ENCODE data around the gene SCMH1.
A peak's percentile ranks its signal among the peaks of the same experiment; 100 is the strongest.
"Not testable (repeated sequence)": the region's sequence is repeated elsewhere in the genome, so short reads cannot be mapped to it uniquely, and the experiment has no call there.

The SCMH1 gene

DNA sequence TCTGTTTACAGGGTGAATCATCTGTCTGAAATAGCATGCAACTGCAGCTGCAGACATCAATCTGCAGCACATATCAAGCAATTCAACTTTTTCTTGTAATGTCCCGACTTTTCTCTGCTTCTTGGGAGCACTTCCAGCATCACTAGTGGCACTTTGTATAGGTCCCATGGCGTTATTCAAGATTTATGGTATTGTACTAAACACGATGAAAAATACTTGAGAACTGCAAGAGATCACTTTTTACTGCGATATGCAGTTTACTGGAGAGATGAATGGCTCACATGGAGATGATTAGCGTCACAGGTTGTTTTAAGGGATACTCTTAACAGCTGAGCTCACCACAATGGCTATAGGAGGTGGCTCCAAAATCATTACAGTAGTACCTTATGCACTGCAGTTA, 7.2 kb upstream of the SCMH1 start:
- DNase-seq (ENCODE audit: low spot score) = no peak

DNA sequence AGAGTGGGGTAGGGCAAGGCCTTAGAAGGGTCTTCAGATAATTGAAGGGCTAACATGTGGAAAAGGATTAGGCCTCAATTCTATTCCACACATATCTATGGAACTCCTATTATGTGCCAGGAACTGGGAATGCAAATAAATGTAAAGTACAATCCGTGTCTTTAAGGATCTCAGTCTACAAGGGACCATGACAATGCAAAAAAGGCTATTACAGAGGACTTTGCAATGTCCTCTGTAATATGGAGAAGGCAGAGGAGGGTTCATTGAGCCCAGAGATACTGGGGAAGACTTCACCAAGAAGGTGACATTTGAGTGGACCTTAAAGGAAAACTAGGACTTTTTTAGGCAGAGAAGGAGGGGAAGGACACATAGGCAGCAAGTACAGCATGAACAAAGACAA, 4.5 kb upstream of the SCMH1 start:
- DNase-seq (ENCODE audit: low spot score) = no peak

DNA sequence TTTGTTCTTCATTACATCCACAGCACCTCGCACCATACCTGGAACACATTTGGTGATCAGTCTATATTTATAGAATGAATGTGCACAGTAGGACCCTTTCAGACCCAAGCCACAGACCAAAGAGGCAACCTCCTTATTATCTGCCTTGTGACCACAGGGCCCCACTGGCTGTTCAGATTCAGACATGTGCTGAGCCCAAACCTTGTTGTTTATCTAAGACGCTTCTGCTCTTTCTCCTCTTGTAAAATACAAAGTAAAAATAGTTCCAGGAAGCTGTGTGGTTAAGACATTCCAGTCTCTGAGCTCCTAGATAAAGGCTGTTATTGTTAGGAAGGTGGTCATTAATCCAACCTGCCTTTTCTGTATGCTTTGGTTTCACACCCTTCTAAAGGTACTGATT, 3.6 kb upstream of the SCMH1 start:
- DNase-seq (ENCODE audit: low spot score) = no peak

DNA sequence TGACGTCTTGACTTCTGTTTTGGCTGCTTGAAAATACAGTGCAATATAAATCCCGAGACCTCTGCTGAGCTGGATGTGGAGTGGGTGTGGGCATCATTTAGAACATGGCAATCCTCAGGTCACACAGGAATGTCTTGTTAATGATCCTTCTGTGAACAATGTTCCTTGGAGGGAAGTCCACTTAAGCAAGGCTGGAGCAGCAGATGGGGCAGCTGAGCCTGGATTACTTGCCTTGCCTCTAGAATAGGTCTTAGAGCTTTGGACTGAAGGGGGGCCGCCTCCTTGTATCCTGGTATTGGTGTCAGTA, 926 bp upstream of the SCMH1 start:
- no peak for DNase-seq (ENCODE audit: low spot score)

DNA sequence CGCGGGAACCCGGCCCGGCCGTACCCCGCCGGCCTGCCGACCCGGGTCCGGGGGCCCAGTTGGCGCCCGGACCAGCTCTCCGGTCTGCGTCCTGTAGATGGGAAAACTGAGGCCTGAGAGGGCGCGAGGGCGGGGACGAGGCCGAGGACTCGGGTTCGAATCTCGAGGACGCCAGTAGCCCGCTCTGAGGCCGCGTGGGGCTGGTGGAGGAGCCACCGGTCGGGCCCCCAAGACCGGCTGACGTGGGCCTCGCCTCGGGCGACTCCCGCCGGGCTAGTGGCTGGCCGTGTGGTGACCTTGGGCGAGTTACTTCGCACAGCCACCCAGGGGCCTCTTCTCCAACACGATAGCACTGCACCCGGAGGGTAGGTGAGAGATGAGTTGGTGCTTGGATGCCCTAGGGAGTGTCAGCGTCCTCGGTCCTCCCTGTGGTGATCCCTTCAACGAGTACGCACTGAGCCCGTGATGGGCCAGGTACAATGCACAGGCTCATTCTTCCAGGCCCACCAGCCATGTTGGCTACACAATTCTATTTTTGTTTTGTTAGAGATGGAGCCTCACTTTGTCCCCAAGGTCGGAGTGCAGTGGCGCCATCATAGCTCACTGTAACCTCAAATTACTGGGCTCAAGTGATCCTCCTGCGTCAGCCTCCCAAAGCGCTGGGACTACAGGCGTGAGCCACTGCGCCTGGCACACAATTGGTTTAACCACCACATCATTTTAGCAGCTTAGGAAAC, 404 bp upstream of the SCMH1 start:
- no peak for DNase-seq (ENCODE audit: low spot score)

DNA sequence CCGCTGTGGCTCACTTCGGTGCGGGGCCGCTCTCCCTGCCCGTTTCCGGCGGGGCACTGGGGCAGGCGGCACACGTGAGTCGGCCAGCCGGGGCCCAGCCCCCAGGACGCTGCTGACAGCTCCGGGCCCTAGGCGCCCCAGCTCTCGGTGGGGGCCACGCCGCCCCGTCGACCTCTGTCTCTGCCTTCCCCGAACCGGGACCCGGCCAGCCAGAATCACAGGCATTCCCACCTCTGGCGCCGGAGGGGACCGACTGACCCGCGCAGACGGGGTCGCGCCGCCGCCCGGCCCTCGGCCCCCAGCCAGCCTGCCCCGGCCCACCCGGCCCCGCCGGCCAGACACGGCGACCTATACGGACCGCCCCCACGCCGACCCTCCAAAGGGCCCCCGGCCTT, 755 bp downstream of the SCMH1 start:
- DNase-seq (ENCODE audit: low spot score) = peak; percentile 66

DNA sequence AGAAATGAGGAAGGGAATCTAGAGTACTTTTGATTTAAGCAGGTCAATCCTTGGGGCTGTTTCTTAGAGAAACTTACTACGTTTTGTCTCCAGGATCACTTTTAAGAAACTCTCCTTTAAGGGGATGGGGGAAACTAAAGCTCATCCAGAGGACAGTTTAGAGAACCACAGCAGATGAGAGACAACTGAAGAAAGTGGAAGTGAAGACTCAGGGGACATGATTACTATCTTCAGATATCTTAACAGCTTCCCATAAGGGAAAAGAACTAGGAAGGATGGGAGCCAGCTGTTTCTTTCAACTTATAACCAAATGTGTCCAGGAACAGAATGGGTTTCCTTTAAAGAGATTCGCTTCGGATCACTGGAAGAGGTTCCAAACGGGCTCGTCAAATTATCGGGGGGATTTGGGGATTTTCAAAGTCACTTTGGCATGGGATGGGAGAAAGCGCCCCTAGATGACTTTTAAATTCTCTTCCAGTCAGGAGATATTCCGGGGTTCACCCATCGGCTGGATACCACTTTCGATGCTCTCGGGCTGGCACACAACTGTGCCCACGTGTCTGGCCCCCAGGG, 1.2 kb downstream of the SCMH1 start:
- DNase-seq (ENCODE audit: low spot score) = no peak

DNA sequence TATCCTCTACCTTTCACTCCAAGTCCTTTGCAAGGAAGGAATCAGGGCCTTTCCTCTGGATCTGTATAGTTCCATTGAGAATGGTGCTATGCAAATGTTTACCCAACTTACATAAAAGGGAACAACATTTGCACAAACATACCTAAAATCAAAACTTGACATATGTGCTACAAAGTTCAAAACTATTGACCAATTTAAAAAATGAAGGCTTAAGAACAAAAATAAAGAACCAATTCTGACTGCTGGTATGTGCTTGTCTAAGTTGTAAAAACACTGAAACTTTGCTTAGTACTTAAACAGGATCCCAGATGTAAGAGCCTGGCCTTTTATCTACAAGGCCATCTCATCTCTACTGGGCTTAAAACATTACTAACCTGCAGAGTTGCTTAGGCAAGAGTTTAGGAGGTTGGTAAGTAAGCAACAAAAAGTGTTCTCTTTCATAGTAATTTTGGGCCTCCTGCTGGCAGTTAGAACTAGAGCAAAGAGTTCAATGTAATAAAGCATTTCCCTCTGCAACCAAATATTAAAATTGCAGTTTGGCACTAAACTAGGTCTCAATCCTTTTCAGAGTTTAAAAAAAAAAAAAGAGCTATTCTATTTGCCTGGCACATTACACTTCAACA, 2.0 kb downstream of the SCMH1 start:
- peak; percentile 32 for DNase-seq (ENCODE audit: low spot score)

DNA sequence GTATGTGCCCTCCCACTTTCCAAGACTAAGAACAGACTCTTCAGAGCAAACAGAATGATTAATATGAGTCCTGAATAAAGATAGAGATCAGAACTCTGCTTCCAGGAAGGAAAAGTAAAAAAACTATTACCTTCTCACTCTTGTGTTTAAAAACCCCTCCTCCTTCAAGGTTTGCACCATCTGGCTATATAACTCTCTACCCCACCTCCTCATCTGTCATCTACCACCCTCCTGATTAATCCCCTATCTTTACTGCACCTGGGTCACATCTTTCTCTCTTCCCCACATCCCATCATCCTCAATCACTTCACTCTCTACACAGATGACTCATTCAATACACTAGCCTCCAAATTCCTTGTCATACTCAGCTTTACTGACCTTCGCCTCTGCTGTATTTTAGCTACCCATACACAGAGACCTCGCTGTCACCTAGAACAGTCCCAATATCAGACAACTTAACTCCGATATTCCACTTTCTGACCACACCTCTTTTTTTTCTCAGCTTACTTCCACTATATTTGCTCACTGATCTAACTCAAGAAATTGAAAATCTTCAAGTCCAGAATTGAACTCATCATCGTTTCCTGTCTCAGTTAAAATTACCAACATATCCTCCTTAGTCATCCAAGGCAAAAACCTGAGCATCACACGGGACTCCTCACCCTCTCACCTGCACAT, 3.7 kb downstream of the SCMH1 start:
- peak; percentile 61 for DNase-seq (ENCODE audit: low spot score)

DNA sequence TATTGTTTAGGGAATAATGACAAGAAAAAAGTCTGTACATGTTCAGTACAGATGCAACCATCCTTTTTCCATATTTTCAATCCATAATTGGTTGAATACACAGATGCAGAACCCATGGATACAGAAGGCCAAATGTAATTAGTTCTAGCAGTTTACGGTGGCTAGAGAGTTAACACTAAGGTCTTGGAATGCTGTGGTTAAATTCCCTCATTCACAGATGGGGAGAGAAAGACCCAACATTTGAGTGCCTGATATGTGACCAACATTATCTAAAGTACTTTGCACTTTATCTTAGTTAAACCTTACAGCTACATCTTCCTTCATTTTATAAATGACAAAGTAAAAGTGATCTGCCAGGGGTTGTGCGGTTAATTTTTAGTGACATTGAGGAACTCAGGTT, 5.3 kb downstream of the SCMH1 start:
- DNase-seq (ENCODE audit: low spot score) = no peak

DNA sequence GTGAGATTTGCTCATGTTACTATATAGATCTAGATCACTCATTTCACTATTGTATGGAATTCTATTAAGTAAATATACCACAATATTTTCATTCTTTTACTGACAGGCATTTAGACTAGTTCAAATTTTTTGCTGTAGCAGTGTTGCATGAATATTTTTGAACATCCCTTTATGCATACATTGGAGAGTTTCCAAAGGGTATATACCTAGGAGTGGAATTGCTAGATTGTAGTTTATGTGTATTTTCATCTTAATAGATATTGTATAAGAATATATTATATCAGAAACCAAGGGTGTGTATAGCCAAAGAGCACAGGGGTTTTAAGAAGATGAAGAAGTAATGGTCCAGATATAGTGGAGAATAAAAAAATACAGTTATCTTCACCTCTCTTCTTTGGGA, 6.2 kb downstream of the SCMH1 start:
- DNase-seq (ENCODE audit: low spot score) = no peak

DNA sequence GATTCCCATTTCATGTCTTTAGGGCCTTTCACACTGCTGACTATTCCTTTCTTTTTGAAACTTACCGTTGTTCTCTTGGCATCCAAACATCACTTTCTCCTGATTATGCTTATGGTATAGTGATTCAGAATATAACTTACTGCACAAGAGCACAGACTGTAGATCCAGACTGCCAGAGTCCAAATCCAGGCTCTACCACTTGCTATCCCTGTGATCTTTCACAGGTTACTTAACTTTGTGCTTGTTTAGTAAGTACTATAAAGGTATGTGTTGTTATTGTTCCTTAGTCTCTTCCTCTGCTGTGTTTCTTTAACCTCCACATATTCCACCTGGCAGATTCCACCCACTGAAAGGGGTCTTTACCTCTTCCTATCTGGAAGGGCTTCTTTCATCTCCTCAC, 8.4 kb downstream of the SCMH1 start:
- DNase-seq (ENCODE audit: low spot score) = no peak

DNA sequence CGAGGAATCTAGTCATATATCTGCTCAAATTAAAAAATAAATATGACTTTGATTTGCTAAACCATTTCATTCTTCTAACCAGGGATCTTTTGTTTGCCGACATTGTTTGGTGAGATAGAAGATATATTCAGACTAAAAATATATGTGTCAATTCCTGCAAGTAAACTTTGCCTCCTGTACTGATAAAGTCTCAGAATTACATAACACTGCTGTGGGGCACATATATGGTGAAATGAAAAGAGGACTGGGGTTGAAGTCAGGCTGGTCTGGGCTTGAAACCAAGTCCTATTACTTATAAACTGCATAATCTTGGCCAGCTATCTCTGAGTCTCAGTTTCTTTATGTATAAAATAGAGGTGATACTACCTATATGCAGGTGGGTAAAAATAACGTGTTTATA, 9.8 kb downstream of the SCMH1 start:
- no peak for DNase-seq (ENCODE audit: low spot score)

DNA sequence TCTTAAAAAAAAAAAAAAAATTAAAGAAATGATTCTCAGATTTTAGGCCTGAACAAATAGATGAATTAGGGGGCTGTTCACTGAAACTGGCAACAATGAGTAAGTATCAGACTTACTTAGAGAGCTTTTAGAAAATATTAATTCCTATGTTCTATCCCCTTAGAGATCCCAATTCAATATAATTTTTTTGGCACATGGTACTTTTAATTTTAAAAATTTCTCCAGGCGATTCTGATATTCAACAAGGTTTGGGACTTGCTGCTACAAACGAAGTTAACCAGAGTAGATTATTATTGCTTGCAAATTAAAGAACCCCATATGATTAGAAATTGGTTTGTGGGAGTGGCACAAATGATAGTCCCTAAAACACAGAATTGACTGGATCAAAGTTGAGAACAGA, 11.4 kb downstream of the SCMH1 start:
- no peak for DNase-seq (ENCODE audit: low spot score)

DNA sequence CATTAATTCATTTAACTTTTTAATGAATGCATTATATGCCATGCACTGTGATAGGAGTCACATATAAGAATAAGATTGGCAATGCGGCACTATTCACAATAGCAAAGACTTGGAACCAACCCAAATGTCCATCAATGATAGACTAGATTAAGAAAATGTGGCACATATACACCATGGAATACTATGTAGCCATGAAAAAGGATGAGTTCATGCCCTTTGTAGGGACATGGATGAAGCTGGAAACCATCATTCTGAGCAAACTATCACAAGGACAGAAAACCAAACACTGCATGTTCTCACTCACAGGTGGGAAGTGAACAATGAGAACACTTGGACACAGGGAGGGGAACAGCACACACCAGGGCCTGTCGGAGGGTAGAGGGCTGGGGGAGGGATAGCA, 12.9 kb downstream of the SCMH1 start:
- not testable (repeated sequence) for DNase-seq (ENCODE audit: low spot score)

DNA sequence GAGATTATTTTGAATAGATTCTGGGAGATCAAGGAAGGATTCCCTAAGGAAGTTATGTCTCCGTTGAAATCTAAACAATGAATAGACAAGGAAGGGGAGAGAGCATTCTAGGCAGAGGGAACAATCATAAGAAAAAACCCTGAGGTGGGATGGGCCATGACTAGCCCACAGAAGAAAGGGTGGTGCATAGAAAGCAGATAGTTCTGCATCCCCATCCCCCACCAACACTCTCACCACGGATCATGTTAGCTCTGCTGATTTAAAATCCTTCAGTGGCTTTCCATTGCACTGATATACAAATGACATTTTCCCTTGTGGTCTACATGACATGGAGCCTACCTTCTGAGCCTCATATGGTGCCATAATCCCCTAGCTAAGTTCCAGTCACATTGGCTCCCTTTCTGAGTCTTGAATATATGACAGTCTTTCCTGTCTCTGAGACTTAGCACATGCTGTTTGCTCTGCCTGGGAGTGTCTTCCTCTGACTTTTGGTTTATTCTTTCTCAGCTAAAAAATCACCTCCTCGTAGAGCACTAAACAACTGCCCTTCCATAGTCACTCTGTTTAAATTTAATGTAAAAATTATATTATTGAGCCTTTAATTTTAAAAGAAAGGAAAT, 15.2 kb downstream of the SCMH1 start:
- DNase-seq (ENCODE audit: low spot score) = no peak

DNA sequence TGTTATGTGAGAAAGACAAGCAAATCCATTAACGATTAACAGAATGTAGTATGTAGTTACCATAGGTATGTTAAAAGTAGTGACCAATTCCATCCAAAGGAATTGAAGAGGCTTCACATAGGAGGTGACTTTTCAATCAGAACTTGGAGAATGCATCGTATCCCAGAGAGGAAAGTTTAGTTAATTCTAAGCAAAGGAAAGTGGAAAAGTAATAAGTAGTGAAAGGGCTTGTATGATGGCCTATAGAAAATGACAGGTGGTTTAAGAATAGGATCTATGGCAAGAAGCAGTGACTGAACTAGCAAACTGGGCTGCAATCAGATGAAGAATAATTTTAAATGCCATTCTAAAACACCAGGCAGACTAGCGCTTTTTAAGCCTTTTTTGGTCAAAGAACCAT, 16.6 kb downstream of the SCMH1 start:
- peak; percentile 10 for DNase-seq (ENCODE audit: low spot score)

DNA sequence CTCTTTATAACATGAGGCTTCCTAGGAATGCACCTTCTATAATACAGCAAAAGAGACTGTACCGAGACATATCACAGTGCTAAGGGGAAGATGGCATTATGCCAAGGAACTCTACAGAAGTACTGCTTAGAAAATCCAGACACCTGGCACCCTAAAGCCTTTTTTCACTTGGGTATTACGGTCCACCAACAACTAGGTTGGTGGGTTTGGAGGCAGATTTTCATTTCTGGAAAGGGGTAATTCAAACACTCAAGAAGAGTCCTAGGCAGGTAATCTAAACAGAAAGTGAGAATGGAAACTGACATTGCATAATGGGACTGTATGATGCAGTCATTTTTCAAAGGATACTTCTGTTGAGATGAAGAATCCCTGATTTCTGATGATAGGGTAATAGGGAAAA, 19.6 kb downstream of the SCMH1 start:
- DNase-seq (ENCODE audit: low spot score) = peak; percentile 13

DNA sequence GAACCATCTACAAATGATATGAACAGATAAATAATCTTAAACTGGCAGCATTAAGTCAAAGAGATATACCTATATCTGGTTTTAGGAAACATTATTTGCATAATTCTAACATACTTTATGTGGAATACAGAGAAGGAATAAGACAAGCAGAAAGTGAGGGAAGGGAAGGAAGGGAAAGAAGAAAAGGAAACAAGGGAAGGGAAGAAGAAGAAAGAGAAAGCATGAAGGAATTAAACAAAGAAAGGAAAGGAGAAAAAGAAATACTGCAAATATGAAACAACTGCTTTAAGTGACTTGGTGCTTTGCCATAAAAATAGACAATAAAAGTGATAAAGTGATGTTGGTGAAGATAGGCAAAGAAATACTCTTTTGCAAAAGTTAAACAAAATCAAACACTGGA, 20.1 kb downstream of the SCMH1 start:
- no peak for DNase-seq (ENCODE audit: low spot score)

DNA sequence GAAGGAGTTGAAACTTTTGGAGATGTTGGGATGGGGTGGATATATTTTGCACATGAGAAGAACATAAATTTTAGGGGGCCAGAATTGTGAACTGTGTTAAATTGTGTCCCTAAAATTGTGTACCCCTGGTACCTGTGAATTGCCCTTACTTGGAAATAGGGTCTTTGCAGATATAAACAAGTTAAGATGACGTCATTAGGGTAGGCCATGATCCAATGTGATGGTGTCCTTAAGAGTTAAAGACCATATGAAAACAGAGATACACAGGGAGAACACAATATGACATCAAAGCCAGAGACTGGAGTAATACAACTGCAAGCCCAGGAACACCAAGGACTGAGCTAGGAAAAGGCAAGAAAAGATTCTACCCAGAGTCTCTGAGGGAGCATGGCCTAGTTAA, 24.0 kb downstream of the SCMH1 start:
- no peak for DNase-seq (ENCODE audit: low spot score)

DNA sequence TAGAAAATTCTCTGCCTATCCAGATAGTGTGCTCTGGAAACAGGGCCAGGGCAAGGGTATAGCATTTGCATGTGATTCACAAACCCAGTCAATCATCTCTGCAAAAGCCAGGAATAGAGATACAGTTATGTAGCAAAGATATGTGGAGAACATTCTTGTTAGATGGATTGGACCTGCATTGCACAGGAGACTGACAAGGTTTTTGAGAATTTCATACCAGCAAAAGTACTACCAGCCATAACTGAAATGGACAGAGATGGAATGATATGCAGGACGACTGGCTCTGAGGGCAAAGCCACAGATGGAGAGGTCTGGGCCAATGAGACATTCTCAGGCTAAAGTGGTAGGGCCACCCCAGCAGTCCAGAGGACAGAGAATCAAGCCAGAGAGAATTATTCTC, 24.7 kb downstream of the SCMH1 start:
- DNase-seq (ENCODE audit: low spot score) = no peak

DNA sequence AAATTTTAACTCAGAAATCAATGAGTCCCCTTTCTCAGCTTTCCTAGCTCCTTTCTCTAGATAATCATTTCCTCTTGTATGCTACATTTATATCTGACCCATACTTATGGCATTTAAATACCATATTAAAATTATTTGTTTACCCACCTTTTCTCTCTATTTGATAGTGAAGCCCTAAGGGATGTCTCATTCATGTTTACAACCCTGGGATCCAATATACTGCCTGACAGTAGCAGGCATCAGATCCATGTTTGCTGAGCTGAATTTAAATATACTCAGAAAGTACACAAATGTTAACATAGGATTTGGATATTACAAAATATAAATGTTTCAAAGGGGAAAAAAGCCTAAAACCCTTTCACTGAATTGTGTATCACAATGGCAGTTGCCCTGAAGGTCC, 26.5 kb downstream of the SCMH1 start:
- DNase-seq (ENCODE audit: low spot score) = no peak

DNA sequence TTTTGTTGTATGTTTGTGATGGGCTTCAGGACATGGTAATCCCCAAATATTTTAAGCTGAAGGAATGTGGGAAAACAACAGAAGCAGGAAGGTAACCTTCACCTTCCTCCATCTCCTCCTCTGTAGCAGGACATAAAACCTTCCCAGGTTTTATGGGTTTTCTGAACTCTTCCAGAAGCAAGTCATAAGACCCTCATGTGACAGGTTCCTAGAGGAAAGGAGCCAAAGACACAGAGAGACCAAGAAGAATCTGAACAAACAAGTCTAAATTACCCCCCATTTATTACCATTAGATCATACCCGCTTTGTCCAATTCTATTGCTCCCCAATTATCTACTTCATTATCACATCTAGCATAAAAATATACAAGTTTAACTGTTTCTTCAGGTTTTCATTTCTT, 28.8 kb downstream of the SCMH1 start:
- no peak for DNase-seq (ENCODE audit: low spot score)
